DND-41 (cell line): Measurements from ENCODE around the gene DNAJC16.

Experiments used
- ATAC-seq: fragments of 200-7000 bp; cut with Tn5 transposase; 3 replicates; pipeline ENCODE4 v1.9.1; 2021; ENCODE audit warnings: low read depth; ENCODE audit not compliant: insufficient read depth
- DNase-seq: peaks from one replicate; pipeline ENCODE4 v3.0.0-alpha.2; 2020
- H2AFZ ChIP-seq: 2 replicates; pipeline ENCODE4 v1.6.0; 2012; ENCODE audit warnings: low read depth, low read length
- H3K27ac ChIP-seq: 2 replicates; pipeline ENCODE4 v1.5.1; 2012; ENCODE audit warnings: low read length, inconsistent platforms
- H3K27me3 ChIP-seq: fragments of 200-600 bp; sonication (generic); 2 replicates; pipeline ENCODE4 v1.6.0; 2012; ENCODE audit warnings: low read length, mild to moderate bottlenecking, inconsistent platforms; ENCODE audit not compliant: insufficient read depth, poor library complexity
- H3K36me3 ChIP-seq: 2 replicates; pipeline ENCODE4 v1.5.1; 2012; ENCODE audit warnings: low read length, inconsistent platforms; ENCODE audit not compliant: insufficient read depth
- H3K4me1 ChIP-seq: 2 replicates; pipeline ENCODE4 v1.5.1; 2012; ENCODE audit warnings: mild to moderate bottlenecking, low read length; ENCODE audit not compliant: insufficient read depth
- H3K4me2 ChIP-seq: 2 replicates; pipeline ENCODE4 v1.6.0; 2012; ENCODE audit warnings: mild to moderate bottlenecking, moderate library complexity, low read length, inconsistent platforms; ENCODE audit not compliant: insufficient read depth
- H3K4me3 ChIP-seq, 2 experiments: fragments of 200-600 bp in 1 of 2; shearing (Covaris generic) in 1 of 2; 2 replicates each; pipeline ENCODE4 v1.5.1; 2012 to 2016; ENCODE audit warnings: inconsistent platforms in 2 of 2, low read length in 2 of 2, mild to moderate bottlenecking in 2 of 2, low read depth in 1 of 2, moderate library complexity in 1 of 2
- H3K79me2 ChIP-seq: 2 replicates; pipeline ENCODE4 v1.6.0; 2012; ENCODE audit warnings: low read length, inconsistent platforms; ENCODE audit not compliant: insufficient read depth
- H3K9ac ChIP-seq: 2 replicates; pipeline ENCODE4 v1.6.0; 2012; ENCODE audit warnings: low read depth, mild to moderate bottlenecking, inconsistent platforms, low read length, moderate library complexity
- H3K9me3 ChIP-seq: 2 replicates; pipeline ENCODE4 v1.5.1; 2012; ENCODE audit warnings: low read length, moderate library complexity, mild to moderate bottlenecking, inconsistent platforms; ENCODE audit not compliant: insufficient read depth, severe bottlenecking
- H4K20me1 ChIP-seq: 2 replicates; pipeline ENCODE4 v1.6.0; 2012; ENCODE audit warnings: low read length; ENCODE audit not compliant: insufficient read depth
- EZH2 ChIP-seq: IDR thresholded peaks from 3 replicates; pipeline ENCODE4 v1.6.1; 2012; ENCODE audit warnings: borderline replicate concordance, low read depth, mild to moderate bottlenecking, moderate library complexity, low read length, inconsistent platforms; ENCODE audit not compliant: severe bottlenecking
- TF ChIP-seq, protein P1 (sequence below): IDR thresholded peaks from 2 replicates; pipeline ENCODE4 v1.5.1; 2012; ENCODE audit warnings: borderline replicate concordance, low read length, moderate library complexity, mild to moderate bottlenecking; ENCODE audit not compliant: poor library complexity, severe bottlenecking; ENCODE audit errors: extremely low read depth

The DNAJC16 gene

DNA sequence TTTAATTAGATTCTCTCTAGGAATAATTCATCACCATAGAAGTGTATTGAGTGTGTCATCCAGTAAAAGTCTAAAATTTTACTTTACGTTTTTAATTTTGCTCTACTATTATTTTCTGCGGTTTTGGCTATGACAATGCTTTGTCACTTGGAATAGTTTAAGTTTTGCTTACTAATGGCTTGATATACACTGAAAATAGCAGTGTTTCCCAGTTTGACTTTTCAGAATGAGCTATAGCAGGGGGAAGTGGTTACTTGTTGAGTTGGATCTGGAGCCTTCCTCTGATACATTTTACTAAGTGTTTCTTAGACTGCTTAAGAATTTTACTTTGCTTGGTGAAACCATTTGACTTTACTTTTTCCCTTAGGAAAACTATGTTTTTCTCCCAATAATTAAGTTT is 5.0 kb downstream of the DNAJC16 start:
- no peak overlapping the region for H2AFZ ChIP-seq
- no peak for DNase-seq
- H3K4me2 ChIP-seq: no peak overlapping the region
- H4K20me1 ChIP-seq: no peaks in the 10 kb centered on the region
- no peaks in the 10 kb centered on the region for H3K9me3 ChIP-seq
- peaks cover 11% of the 10 kb centered on the region for H3K79me2 ChIP-seq
- no peak overlapping the region for H3K4me3 ChIP-seq
- H3K9ac ChIP-seq: no peak overlapping the region
- peaks cover 4% of the 10 kb centered on the region; the same call in 1 of the 2 replicates for H3K36me3 ChIP-seq
- peaks cover 18% of the 10 kb centered on the region for H3K4me1 ChIP-seq
- TF ChIP-seq EZH2: no peak
- TF ChIP-seq, protein P1, sequence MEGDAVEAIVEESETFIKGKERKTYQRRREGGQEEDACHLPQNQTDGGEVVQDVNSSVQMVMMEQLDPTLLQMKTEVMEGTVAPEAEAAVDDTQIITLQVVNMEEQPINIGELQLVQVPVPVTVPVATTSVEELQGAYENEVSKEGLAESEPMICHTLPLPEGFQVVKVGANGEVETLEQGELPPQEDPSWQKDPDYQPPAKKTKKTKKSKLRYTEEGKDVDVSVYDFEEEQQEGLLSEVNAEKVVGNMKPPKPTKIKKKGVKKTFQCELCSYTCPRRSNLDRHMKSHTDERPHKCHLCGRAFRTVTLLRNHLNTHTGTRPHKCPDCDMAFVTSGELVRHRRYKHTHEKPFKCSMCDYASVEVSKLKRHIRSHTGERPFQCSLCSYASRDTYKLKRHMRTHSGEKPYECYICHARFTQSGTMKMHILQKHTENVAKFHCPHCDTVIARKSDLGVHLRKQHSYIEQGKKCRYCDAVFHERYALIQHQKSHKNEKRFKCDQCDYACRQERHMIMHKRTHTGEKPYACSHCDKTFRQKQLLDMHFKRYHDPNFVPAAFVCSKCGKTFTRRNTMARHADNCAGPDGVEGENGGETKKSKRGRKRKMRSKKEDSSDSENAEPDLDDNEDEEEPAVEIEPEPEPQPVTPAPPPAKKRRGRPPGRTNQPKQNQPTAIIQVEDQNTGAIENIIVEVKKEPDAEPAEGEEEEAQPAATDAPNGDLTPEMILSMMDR: no peak
- no peak overlapping the region for H3K27ac ChIP-seq
- H3K27me3 ChIP-seq: no peaks in the 10 kb centered on the region
- no peak for ATAC-seq

GRCh38 chr1:15538771-15539170 is 12.1 kb downstream of the DNAJC16 start:
- Histone ChIP-seq H3K9ac (no peak overlapping the region), H3K27ac (no peak overlapping the region), H3K27me3 (no peaks in the 10 kb centered on the region), H3K36me3 (peaks cover 37% of the 10 kb centered on the region), H3K79me2 (no peaks in the 10 kb centered on the region), H3K4me1 (no peaks in the 10 kb centered on the region), H3K4me3 (no peak overlapping the region), H2AFZ (no peak overlapping the region), H3K9me3 (no peaks in the 10 kb centered on the region), H4K20me1 (no peaks in the 10 kb centered on the region), H3K4me2 (no peak overlapping the region)
- no peak for TF ChIP-seq EZH2
- TF ChIP-seq, protein P1: no peak
- no peak for ATAC-seq
- no peak for DNase-seq

DNA sequence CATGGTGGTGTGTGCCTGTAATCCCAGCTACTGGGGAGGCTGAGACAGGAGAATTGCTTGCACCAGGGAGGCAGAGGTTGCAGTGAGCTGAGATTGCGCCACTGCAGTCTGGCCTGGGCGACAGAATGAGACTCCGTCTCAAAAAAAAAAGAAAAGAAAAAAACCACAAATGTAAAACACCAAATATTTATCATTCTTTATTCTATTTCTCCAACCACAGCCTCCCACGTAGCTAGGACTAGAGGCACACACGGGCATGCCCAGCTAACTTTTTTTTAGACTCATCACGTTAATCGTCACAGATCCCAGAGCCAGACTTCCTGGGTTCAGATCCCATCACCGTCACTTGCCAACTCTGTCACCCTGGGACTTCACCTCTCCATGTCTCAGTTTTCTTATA is 13.5 kb downstream of the DNAJC16 start:
- Histone ChIP-seq H3K27ac (no peak overlapping the region), H3K4me3 (no peak overlapping the region), H3K4me1 (no peaks in the 10 kb centered on the region), H3K27me3 (no peaks in the 10 kb centered on the region), H4K20me1 (no peaks in the 10 kb centered on the region), H3K36me3 (peaks cover 39% of the 10 kb centered on the region), H3K79me2 (no peaks in the 10 kb centered on the region), H3K9me3 (no peaks in the 10 kb centered on the region), H3K9ac (no peak overlapping the region), H2AFZ (no peak overlapping the region), H3K4me2 (no peak overlapping the region)
- ATAC-seq (no peak), DNase-seq (no peak)
- TF ChIP-seq EZH2: no peak
- TF ChIP-seq, protein P1: no peak
